Measurements from ENCODE around the gene PAPOLA.

DNA sequence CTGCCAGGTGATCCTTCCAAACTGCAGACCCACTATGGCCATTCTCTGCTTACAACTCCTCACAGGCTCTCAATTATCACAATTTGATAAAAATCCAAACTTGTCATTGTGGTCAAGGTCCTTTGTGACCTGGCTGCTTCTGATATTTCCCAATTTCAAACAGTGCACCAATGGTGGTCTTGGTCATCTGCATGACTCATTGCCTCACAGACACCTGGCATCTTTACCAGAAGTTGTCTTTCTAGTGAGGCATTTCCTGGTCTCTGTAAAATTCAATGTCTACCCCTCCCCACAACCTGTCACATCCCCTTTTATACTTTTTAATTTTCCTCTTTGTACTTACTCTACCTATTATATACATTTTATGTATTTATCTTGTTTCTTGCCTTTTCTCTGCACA, 17.8 kb upstream of the PAPOLA start:
- TF ChIP-seq, protein P1, sequence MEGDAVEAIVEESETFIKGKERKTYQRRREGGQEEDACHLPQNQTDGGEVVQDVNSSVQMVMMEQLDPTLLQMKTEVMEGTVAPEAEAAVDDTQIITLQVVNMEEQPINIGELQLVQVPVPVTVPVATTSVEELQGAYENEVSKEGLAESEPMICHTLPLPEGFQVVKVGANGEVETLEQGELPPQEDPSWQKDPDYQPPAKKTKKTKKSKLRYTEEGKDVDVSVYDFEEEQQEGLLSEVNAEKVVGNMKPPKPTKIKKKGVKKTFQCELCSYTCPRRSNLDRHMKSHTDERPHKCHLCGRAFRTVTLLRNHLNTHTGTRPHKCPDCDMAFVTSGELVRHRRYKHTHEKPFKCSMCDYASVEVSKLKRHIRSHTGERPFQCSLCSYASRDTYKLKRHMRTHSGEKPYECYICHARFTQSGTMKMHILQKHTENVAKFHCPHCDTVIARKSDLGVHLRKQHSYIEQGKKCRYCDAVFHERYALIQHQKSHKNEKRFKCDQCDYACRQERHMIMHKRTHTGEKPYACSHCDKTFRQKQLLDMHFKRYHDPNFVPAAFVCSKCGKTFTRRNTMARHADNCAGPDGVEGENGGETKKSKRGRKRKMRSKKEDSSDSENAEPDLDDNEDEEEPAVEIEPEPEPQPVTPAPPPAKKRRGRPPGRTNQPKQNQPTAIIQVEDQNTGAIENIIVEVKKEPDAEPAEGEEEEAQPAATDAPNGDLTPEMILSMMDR (IDR thresholded peaks at IDR 0.05): no peak
- TF ChIP-seq POLR2A (IDR thresholded peaks at IDR 0.05) (no peak), POLR2AphosphoS5 (IDR thresholded peaks at IDR 0.05) (no peak)

Data from breast epithelium (tissue), 3 donors.